ENCODE measurements around the gene NDUFA8. TPM values are rescaled to one million over a fixed set of nuclear protein-coding genes. Genes with fewer than 3 reads are reported as not detected.
A peak's percentile ranks its signal among the peaks of the same experiment; 100 is the strongest.

The NDUFA8 gene
- total and polyA plus RNA-seq, 5 donors from 2014 or later, result 10.7 to 97.9 (median 93.9) TPM

GRCh38 chr9:122099271-122099869 is 60.2 kb downstream of the NDUFA8 start:
- no peak overlapping the region for H3K27ac Mint-ChIP-seq
- Histone ChIP-seq H3K4me1 (ENCODE audit: control insufficient read depth, insufficient read depth, low read length, poor library complexity, severe bottlenecking) (peaks cover 4% of the 10 kb centered on the region), H3K27me3 (ENCODE audit: control insufficient read depth, insufficient read depth, low read length) (peaks cover 4% of the 10 kb centered on the region), H3K27ac (ENCODE audit: insufficient read depth, low read length, poor library complexity, severe bottlenecking) (no peak overlapping the region), H3K36me3 (ENCODE audit: control insufficient read depth, insufficient read depth, low read length) (no peaks in the 10 kb centered on the region), H3K9me3 (ENCODE audit: control insufficient read depth in 2 of 2, low read length in 2 of 2) (peaks cover 5 to 6% of the 10 kb centered on the region in 2 experiments), H3K4me3 (ENCODE audit: low read depth, low read length) (no peak overlapping the region)
- H3K4me3 Mint-ChIP-seq, result peak overlapping the region in 3 of 4 donors; percentile 25 to 75 (median 48)
- DNase-seq (peak; percentile 69 to 76 (median 70)), ATAC-seq (ENCODE audit: low read depth in 2 of 2) (peak; percentile 75 to 76)
- H3K4me1 Mint-ChIP-seq, result peaks cover 6 to 20% (median 11%) of the 10 kb centered on the region in 4 donors
- H3K36me3 Mint-ChIP-seq, result no peaks in the 10 kb centered on the region
- H3K27me3 Mint-ChIP-seq, result peaks cover 30% of the 10 kb centered on the region
- H3K9me3 Mint-ChIP-seq, result peaks cover 0 to 10% (median 3%) of the 10 kb centered on the region in 7 donors

DNA sequence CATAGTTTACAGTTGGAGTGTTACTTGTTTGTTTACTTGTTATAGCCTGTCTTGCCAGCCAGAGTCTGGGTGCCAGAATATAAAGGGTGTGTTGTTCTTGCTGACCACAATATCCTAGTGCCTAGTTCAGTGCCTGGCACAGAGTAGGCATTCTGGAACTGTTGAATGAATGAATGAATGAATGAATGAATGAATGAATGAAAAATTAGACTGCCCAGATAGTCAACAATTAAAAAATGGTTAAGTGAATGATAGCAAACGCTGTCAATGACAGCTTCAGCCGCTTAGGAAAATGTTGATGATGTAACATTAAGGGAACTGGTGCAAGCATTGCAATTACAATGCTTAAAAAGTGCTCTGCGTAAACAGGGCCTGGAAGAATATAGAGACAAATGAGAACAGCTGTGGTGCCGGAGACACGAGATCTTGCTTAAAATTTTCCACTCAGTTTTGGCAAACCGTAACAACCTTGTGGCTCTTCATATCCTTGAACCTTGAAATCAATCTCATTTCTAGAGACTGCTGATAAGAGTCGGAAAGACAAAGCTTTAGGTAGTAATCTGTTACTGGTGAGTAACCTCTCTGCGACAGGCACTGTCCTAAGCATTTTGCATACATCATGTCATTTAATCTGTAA is 61.8 kb downstream of the NDUFA8 start:
- Histone ChIP-seq H3K9me3 (ENCODE audit: control insufficient read depth in 2 of 2, low read length in 2 of 2) (no peaks in the 10 kb centered on the region), H3K4me1 (ENCODE audit: control insufficient read depth, insufficient read depth, low read length, poor library complexity, severe bottlenecking) (peaks cover 10% of the 10 kb centered on the region), H3K4me3 (ENCODE audit: low read depth, low read length) (no peak overlapping the region), H3K36me3 (ENCODE audit: control insufficient read depth, insufficient read depth, low read length) (no peaks in the 10 kb centered on the region), H3K27me3 (ENCODE audit: control insufficient read depth, insufficient read depth, low read length) (peaks cover 4% of the 10 kb centered on the region), H3K27ac (ENCODE audit: insufficient read depth, low read length, poor library complexity, severe bottlenecking) (no peak overlapping the region)
- DNase-seq (no peak), ATAC-seq (ENCODE audit: low read depth in 2 of 2) (no peak)
- peaks cover 25% of the 10 kb centered on the region for H3K27me3 Mint-ChIP-seq
- peaks cover 6 to 24% (median 13%) of the 10 kb centered on the region in 4 donors for H3K4me1 Mint-ChIP-seq
- peaks cover 0 to 1% (median 0%) of the 10 kb centered on the region in 7 donors for H3K9me3 Mint-ChIP-seq
- H3K36me3 Mint-ChIP-seq, result no peaks in the 10 kb centered on the region
- no peak overlapping the region for H3K27ac Mint-ChIP-seq
- no peak overlapping the region for H3K4me3 Mint-ChIP-seq

DNA sequence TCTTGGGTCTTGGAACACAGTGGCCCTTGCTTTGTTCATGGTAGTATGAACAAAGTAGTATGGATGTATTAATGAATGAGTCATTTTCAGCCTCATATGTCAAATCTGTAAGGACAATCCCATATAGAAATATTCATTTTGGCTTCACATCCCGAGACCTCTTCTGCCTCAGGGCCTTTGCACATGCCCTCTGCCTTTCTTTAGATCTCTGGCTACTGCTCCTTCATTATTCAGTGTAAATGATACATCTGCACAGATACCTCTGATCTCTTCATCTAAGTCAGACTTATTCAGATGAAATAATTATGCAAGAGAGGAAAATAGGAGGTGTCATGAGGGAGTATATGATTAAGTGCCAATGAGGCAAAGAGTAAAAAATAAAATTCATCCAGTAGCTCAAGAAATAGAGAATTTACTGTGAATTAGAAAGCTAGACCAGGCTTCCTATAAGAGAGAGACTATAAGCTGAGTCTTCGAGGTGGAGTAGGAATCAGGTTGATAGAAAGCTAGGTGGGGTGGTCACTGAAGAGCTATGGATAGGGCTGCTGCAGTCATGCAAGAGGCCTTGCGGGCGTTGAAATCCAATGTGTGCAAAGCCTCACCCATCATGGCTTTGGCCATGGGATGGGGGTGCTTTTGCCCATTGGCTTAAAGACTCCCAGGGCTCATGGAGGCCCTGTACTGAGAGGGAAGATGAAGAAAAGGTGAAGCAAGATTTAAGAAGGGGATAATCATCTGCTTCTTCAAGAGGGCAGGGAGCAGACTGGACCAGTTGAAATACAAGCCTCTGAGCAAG is 62.8 kb downstream of the NDUFA8 start:
- DNase-seq (no peak), ATAC-seq (ENCODE audit: low read depth in 2 of 2) (no peak)
- Mint-ChIP-seq H3K27ac (no peak overlapping the region), H3K27me3 (peaks cover 25% of the 10 kb centered on the region), H3K9me3 (peaks cover 0 to 1% (median 0%) of the 10 kb centered on the region in 7 donors), H3K4me3 (peak overlapping the region in 1 of 4 donors; percentile 17), H3K36me3 (no peaks in the 10 kb centered on the region), H3K4me1 (peaks cover 6 to 30% (median 19%) of the 10 kb centered on the region in 4 donors)
- peaks cover 19% of the 10 kb centered on the region for H3K4me1 ChIP-seq (ENCODE audit: control insufficient read depth, insufficient read depth, low read length, poor library complexity, severe bottlenecking)
- no peak overlapping the region for H3K4me3 ChIP-seq (ENCODE audit: low read depth, low read length)
- H3K9me3 ChIP-seq (ENCODE audit: control insufficient read depth in 2 of 2, low read length in 2 of 2), result no peaks in the 10 kb centered on the region
- peaks cover 4% of the 10 kb centered on the region for H3K27me3 ChIP-seq (ENCODE audit: control insufficient read depth, insufficient read depth, low read length)
- H3K36me3 ChIP-seq (ENCODE audit: control insufficient read depth, insufficient read depth, low read length), result no peaks in the 10 kb centered on the region
- H3K27ac ChIP-seq (ENCODE audit: insufficient read depth, low read length, poor library complexity, severe bottlenecking), result no peak overlapping the region

DNA sequence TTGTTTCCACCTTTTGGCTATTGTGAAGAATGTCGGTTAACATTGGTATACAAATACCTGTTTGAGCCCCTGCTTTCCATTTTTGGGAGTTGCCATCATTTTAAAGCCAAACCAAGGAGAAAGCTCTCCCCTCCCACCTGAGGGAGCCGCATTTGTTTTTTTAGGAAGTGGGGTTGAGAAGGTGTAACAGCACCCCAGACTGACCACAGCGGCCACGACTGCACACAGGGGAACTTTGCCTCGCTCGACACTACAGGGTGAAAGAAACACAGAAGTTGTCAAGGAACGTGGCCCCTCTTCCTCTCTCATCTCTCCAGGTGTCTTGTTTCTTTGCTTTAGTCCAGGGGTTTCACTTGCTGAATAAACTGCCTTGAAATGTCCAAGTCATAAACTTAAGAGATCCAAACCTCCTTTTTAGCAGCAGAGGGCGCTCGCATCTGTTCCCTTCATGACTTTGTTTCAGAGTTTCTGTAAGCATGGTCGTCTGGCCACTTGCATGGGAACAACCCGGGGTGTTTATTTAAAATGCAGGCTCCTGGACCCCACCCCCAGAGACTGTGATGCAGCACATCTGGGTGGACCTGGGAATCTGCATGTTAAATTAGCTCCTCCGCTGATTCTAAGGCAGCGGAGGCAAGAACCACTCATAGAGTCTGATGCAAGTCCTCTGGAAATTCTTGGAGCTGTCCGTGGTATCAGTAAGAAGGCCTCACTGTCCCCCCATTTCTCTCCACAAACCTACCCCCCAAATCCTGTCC is 64.4 kb downstream of the NDUFA8 start:
- H3K4me3 ChIP-seq (ENCODE audit: low read depth, low read length), result no peak overlapping the region
- DNase-seq, result peak; percentile 21 to 76 (median 42)
- H3K27me3 Mint-ChIP-seq, result peaks cover 25% of the 10 kb centered on the region
- peaks cover 0 to 1% (median 0%) of the 10 kb centered on the region in 7 donors for H3K9me3 Mint-ChIP-seq
- no peak overlapping the region for H3K27ac ChIP-seq (ENCODE audit: insufficient read depth, low read length, poor library complexity, severe bottlenecking)
- H3K36me3 Mint-ChIP-seq, result no peaks in the 10 kb centered on the region
- peak overlapping the region; percentile 25 to 85 (median 64) for H3K4me3 Mint-ChIP-seq
- H3K4me1 ChIP-seq (ENCODE audit: control insufficient read depth, insufficient read depth, low read length, poor library complexity, severe bottlenecking), result peaks cover 25% of the 10 kb centered on the region
- no peaks in the 10 kb centered on the region for H3K9me3 ChIP-seq (ENCODE audit: control insufficient read depth in 2 of 2, low read length in 2 of 2)
- no peaks in the 10 kb centered on the region for H3K36me3 ChIP-seq (ENCODE audit: control insufficient read depth, insufficient read depth, low read length)
- no peak for ATAC-seq (ENCODE audit: low read depth in 2 of 2)
- no peak overlapping the region for H3K27ac Mint-ChIP-seq
- H3K27me3 ChIP-seq (ENCODE audit: control insufficient read depth, insufficient read depth, low read length), result peaks cover 4% of the 10 kb centered on the region
- peaks cover 12 to 46% (median 32%) of the 10 kb centered on the region in 4 donors for H3K4me1 Mint-ChIP-seq

Other genes starting within 250 kb of the NDUFA8 start
- 3.5 TPM for gene TTLL11, start 66.5 kb downstream of the NDUFA8 start, total RNA-seq
- gene TTLL11, start 66.5 kb downstream of the NDUFA8 start, polyA plus RNA-seq, result 1 to 10 TPM; 2.0 to 6.1 (median 4.2) TPM
- not detected for gene MORN5, start 129 bp upstream of the NDUFA8 start, total RNA-seq
- gene MORN5, start 129 bp upstream of the NDUFA8 start, polyA plus RNA-seq, result not detected
- gene LHX6, start 69.2 kb upstream of the NDUFA8 start, total RNA-seq, result not detected
- gene LHX6, start 69.2 kb upstream of the NDUFA8 start, polyA plus RNA-seq, result not detected
- 33.4 TPM for gene RBM18, start 105.1 kb upstream of the NDUFA8 start, total RNA-seq
- gene RBM18, start 105.1 kb upstream of the NDUFA8 start, polyA plus RNA-seq, result 10 to 100 TPM; 26.1 to 34.8 (median 27.9) TPM
- gene MRRF, start 105.1 kb upstream of the NDUFA8 start, total RNA-seq, result 23.0 TPM
- 10 to 100 TPM; 13.9 to 24.9 (median 17.6) TPM for gene MRRF, start 105.1 kb upstream of the NDUFA8 start, polyA plus RNA-seq
- gene PTGS1, start 211.2 kb upstream of the NDUFA8 start, total RNA-seq, result 9.2 TPM
- under 1 TPM; 0.03 to 0.87 (median 0.61) TPM for gene PTGS1, start 211.2 kb upstream of the NDUFA8 start, polyA plus RNA-seq

Data from CD4-positive, CD25-positive, alpha-beta regulatory T cell (primary cell).